ENCODE data around the gene CHD5.

- TF ChIP-seq CTCF (IDR thresholded peaks at IDR 0.05), result peak; percentile 53 to 79 (median 53)
- TF ChIP-seq POLR2AphosphoS5 (IDR thresholded peaks at IDR 0.05), result peak in 1 of 2 donors; percentile 9
- no peak for TF ChIP-seq EP300 (IDR thresholded peaks at IDR 0.05)
Observed at GRCh38 chr1:6208723-6209660, 28.9 kb upstream of the CHD5 start.

Measured in esophagus muscularis mucosa (tissue), 4 donors.